MM.1S (cell line): ENCODE results near the gene GNG3.

Experiments used
- DNase-seq: peaks from one replicate; pipeline ENCODE4 v3.0.0-alpha.2; 2015
- H2AFZ ChIP-seq: fragments of 300-600 bp; sonication (generic); 2 replicates; pipeline ENCODE4 v1.6.0; 2016; ENCODE audit warnings: antibody characterized with exemption, low read length
- H3F3A ChIP-seq: fragments of 300-600 bp; sonication (generic); 2 replicates; pipeline ENCODE4 v1.6.1; 2016; ENCODE audit warnings: mild to moderate bottlenecking, antibody characterized with exemption, low read length, moderate library complexity, mixed read lengths; ENCODE audit not compliant: insufficient read depth
- H3K27ac ChIP-seq: fragments of 300-600 bp; sonication (generic); 2 replicates; pipeline ENCODE4 v1.5.1; 2016; ENCODE audit warnings: mild to moderate bottlenecking, low read length
- H3K27me3 ChIP-seq: fragments of 300-600 bp; sonication (generic); replicated peaks from 2 replicates; pipeline ENCODE4 v1.6.0; 2016; ENCODE audit warnings: low read length; ENCODE audit not compliant: insufficient read depth
- H3K36me3 ChIP-seq: fragments of 300-600 bp; sonication (generic); replicated peaks from 2 replicates; pipeline ENCODE4 v1.6.1; 2016; ENCODE audit warnings: mild to moderate bottlenecking, low read length, mixed read lengths; ENCODE audit not compliant: insufficient read depth
- H3K4me1 ChIP-seq: fragments of 300-600 bp; sonication (generic); 2 replicates; pipeline ENCODE4 v1.6.1; 2016; ENCODE audit warnings: low read length, mixed read lengths
- H3K4me2 ChIP-seq: fragments of 300-600 bp; sonication (generic); 2 replicates; pipeline ENCODE4 v1.6.0; 2016; ENCODE audit warnings: low read depth, low read length
- H3K4me3 ChIP-seq: fragments of 300-600 bp; sonication (generic); 2 replicates; pipeline ENCODE4 v1.5.1; 2016; ENCODE audit warnings: low read length, mixed read lengths
- H3K79me2 ChIP-seq: fragments of 300-600 bp; sonication (generic); 2 replicates; pipeline ENCODE4 v1.6.1; 2016; ENCODE audit warnings: mixed run types, low read length, mixed read lengths
- H3K9ac ChIP-seq: fragments of 300-600 bp; sonication (generic); 2 replicates; pipeline ENCODE4 v1.6.1; 2016; ENCODE audit warnings: low read length, mixed read lengths
- H3K9me2 ChIP-seq: fragments of 300-600 bp; sonication (generic); replicated peaks from 2 replicates; pipeline ENCODE4 v1.6.1; 2016; ENCODE audit warnings: mild to moderate bottlenecking, low read length, mixed read lengths; ENCODE audit not compliant: insufficient read depth
- H3K9me3 ChIP-seq: fragments of 300-600 bp; sonication (generic); replicated peaks from 2 replicates; pipeline ENCODE4 v1.6.1; 2016; ENCODE audit warnings: mild to moderate bottlenecking, low read length, mixed read lengths; ENCODE audit not compliant: insufficient read depth
- H4K20me1 ChIP-seq: fragments of 300-600 bp; sonication (generic); 2 replicates; pipeline ENCODE4 v1.6.1; 2016; ENCODE audit warnings: mild to moderate bottlenecking, low read length, moderate library complexity, mixed read lengths; ENCODE audit not compliant: insufficient read depth
- EZH2 ChIP-seq: fragments of 300-600 bp; sonication (generic); optimal IDR thresholded peaks from 2 replicates; pipeline ENCODE3; 2017; ENCODE audit warnings: low read depth, mild to moderate bottlenecking, antibody characterized with exemption, low read length, mixed read lengths
- EZH2phosphoT487 ChIP-seq: fragments of 300-600 bp; sonication (generic); IDR thresholded peaks from 2 replicates; pipeline ENCODE4 v1.6.1; 2018; ENCODE audit warnings: antibody characterized with exemption, low read length
- TF ChIP-seq, protein P1 (sequence below): fragments of 300-600 bp; sonication (generic); IDR thresholded peaks from 2 replicates; pipeline ENCODE4 v1.5.1; 2016; ENCODE audit warnings: antibody characterized with exemption, low read length, mixed read lengths

The GNG3 gene

DNA sequence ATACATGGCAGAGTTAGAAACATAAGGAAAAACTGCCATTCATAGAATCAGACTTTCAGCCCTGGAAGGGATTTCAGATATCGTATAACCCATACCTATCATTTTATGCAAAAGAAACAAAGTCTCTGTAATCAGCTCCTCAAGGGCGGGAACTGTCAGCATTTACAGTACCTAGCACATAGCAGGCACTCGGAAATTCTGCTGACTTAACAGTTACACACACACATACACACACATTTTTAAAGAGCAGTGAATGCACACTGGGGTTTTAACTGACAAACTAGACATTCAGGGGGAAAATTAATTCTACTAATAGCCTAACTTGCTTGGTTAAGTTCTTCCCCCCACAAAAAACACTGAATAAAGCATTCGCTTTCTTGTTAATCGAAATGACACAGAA lies 8.7 kb downstream of the GNG3 start:
- peaks cover 26% of the 10 kb centered on the region for H3K36me3 ChIP-seq
- no peak overlapping the region for H3K9ac ChIP-seq
- H3K9me3 ChIP-seq, result no peaks in the 10 kb centered on the region
- DNase-seq, result no peak
- H3K4me2 ChIP-seq, result no peak overlapping the region; the same call in 1 of the 2 replicates
- H3K27me3 ChIP-seq, result no peaks in the 10 kb centered on the region
- H3K4me1 ChIP-seq, result peaks cover 55% of the 10 kb centered on the region
- H3K9me2 ChIP-seq, result no peaks in the 10 kb centered on the region
- H4K20me1 ChIP-seq, result no peaks in the 10 kb centered on the region
- peaks cover 64% of the 10 kb centered on the region for H3F3A ChIP-seq
- H2AFZ ChIP-seq, result no peak overlapping the region
- peak overlapping the region; percentile 6; the same call in 1 of the 2 replicates for H3K27ac ChIP-seq
- no peak overlapping the region for H3K4me3 ChIP-seq
- peaks cover 87% of the 10 kb centered on the region for H3K79me2 ChIP-seq
- TF ChIP-seq, protein P1, sequence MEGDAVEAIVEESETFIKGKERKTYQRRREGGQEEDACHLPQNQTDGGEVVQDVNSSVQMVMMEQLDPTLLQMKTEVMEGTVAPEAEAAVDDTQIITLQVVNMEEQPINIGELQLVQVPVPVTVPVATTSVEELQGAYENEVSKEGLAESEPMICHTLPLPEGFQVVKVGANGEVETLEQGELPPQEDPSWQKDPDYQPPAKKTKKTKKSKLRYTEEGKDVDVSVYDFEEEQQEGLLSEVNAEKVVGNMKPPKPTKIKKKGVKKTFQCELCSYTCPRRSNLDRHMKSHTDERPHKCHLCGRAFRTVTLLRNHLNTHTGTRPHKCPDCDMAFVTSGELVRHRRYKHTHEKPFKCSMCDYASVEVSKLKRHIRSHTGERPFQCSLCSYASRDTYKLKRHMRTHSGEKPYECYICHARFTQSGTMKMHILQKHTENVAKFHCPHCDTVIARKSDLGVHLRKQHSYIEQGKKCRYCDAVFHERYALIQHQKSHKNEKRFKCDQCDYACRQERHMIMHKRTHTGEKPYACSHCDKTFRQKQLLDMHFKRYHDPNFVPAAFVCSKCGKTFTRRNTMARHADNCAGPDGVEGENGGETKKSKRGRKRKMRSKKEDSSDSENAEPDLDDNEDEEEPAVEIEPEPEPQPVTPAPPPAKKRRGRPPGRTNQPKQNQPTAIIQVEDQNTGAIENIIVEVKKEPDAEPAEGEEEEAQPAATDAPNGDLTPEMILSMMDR, result no peak
- no peak for TF ChIP-seq EZH2phosphoT487
- no peak for TF ChIP-seq EZH2

DNA sequence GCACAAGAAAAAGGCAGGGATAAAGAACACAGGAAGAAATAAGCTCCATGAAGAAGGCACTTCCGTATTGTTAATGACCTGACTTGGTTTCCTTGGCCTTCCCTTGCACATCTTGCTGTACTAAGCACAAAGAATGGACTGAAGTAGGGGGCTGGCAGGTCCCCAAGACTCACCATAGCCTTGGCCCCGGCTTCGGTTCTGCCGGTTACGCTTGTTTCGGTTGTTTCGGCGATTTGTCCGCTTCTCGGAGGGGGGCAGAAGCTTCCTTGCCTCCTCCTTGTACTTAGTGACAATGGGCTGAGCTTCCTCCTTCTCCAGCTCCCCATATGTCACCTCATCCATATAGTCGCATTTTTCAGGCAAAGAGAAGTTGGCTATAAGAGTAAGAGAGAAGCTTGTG lies 9.3 kb downstream of the GNG3 start:
- no peaks in the 10 kb centered on the region for H4K20me1 ChIP-seq
- peaks cover 68% of the 10 kb centered on the region for H3F3A ChIP-seq
- H3K9me2 ChIP-seq, result no peaks in the 10 kb centered on the region
- no peak overlapping the region for H3K4me3 ChIP-seq
- peaks cover 55% of the 10 kb centered on the region for H3K4me1 ChIP-seq
- DNase-seq, result no peak
- peaks cover 32% of the 10 kb centered on the region for H3K36me3 ChIP-seq
- H3K9ac ChIP-seq, result no peak overlapping the region
- peak overlapping the region; percentile 6; the same call in 1 of the 2 replicates for H3K27ac ChIP-seq
- TF ChIP-seq EZH2phosphoT487 (no peak), EZH2 (no peak)
- no peaks in the 10 kb centered on the region for H3K9me3 ChIP-seq
- no peak overlapping the region for H2AFZ ChIP-seq
- peaks cover 87% of the 10 kb centered on the region for H3K79me2 ChIP-seq
- no peaks in the 10 kb centered on the region for H3K27me3 ChIP-seq
- H3K4me2 ChIP-seq, result no peak overlapping the region

DNA sequence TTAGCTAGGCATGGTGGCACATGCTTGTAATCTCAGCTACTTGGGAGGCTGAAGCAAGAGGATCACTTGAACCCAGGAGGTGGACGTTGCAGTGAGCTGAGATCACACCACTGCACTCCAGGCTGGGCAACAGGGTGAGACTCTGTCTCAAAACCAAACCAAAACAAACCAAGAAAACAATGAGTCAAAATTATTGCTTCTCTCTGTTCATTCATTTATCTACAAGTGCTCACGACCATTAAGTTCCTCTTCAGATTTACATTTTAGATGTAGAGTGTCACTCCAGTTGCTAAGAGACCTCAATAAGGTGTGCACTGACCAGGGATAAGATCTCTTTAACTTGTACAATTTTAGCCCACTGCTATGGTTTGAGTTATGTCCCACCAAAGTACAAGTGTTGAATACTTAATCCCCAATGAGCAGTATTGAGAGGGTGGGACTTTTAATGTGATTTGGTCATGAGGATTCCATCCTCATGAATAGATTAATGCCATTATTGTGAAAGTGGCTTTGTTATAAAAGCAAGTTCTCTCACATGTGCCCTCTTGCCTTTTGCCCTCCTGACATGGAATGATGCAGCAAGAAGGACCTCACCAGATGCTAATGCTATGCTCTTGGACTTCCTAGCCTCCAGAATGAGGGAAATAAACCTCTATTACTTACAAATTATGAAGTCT lies 12.0 kb downstream of the GNG3 start:
- Histone ChIP-seq H3K27me3 (no peaks in the 10 kb centered on the region), H3K4me1 (peaks cover 40% of the 10 kb centered on the region), H3K9me3 (no peaks in the 10 kb centered on the region), H3K27ac (no peak overlapping the region), H3K9me2 (no peaks in the 10 kb centered on the region), H3F3A (peaks cover 53% of the 10 kb centered on the region), H2AFZ (no peak overlapping the region), H3K79me2 (peaks cover 98% of the 10 kb centered on the region), H3K9ac (no peak overlapping the region), H3K4me2 (no peak overlapping the region), H3K4me3 (no peak overlapping the region), H3K36me3 (peaks cover 54% of the 10 kb centered on the region), H4K20me1 (peaks cover 10% of the 10 kb centered on the region; the same call in 1 of the 2 replicates)
- TF ChIP-seq EZH2phosphoT487, result no peak
- no peak for DNase-seq

DNA sequence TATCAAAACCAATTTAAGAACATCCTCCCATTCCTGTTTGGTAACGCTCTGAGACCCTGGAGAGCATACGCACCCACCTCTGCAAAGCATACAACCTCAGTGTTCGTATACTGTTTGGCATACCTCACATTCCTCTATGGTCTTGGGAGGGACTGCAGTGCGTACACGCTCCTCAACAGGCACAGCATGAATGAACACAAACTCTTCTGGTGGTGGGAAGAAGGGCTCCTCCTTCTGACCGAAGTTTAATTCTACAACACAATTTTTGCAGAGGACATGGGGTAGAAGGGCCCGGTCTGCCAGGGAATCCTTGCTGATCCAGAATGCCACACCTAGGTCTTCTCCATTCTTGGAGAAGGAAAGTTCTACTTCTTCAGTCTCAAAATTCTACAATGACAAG lies 14.5 kb downstream of the GNG3 start:
- TF ChIP-seq, protein P1, result peak; percentile 18; the same call in 1 of the 2 replicates
- TF ChIP-seq EZH2phosphoT487 (no peak), EZH2 (no peak)
- Histone ChIP-seq H3K79me2 (peaks cover 97% of the 10 kb centered on the region), H3K4me1 (peaks cover 19% of the 10 kb centered on the region), H3K4me3 (no peak overlapping the region), H3K9ac (no peak overlapping the region), H2AFZ (no peak overlapping the region), H3K9me3 (no peaks in the 10 kb centered on the region), H3K36me3 (peaks cover 44% of the 10 kb centered on the region), H3F3A (peaks cover 39% of the 10 kb centered on the region), H3K9me2 (no peaks in the 10 kb centered on the region), H3K27ac (no peak overlapping the region), H3K4me2 (no peak overlapping the region), H4K20me1 (peaks cover 10% of the 10 kb centered on the region; the same call in 1 of the 2 replicates), H3K27me3 (no peaks in the 10 kb centered on the region)
- DNase-seq, result no peak
